ENCODE results near the gene PRSS27. TPM values are rescaled to one million over a fixed set of nuclear protein-coding genes. Genes with fewer than 3 reads are reported as not detected.

Gene PRSS27
- total and polyA plus RNA-seq, 2 of the 4 experiments (the other 2 are of a cell fraction): under 0.01 to 0.58 TPM

DNA sequence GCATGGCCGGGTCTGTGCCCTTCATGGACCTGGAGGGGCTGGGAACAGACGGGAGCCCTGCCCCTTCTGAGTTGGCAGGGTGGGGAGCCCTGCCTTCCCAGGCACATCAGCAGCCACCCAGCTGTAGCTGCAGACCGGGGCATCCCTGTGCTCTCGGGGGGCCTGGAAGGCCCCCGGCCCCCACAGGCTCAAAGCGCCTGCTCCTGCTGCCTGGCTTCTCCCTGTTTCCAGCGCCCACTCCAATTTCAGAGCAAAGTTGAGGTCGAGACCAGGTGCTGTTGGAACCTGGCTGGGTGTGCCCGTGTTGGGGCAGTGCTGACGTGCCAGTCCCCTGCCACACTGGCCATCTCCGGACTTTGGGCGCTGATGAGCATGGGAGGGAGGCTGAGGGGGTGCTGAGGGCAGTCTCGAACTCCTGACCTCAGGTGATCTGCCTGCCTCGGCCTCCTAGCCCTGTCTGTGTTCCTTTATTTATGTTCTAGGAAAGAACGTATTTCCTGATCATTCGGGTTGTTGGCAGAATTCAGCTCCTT, 4.9 kb upstream of the PRSS27 start:
- no peak overlapping the region for H3K14ac ChIP-seq (replicated peaks; ENCODE audit: low read depth, low read length)
- no TSS peak for BruUV-seq (replicated peaks)
- H2BK20ac ChIP-seq (ENCODE audit: low read depth, low read length): no peak overlapping the region
- WGBS, 2 experiments (ENCODE audit: extremely low coverage in 2 of 2, insufficient read length in 1 of 2): 50% methylated on average over 6 of the region's 16 CpGs; no CpG with 5 or more reads in 1 of the 2 experiments
- peaks cover 9% of the 10 kb centered on the region; the same call in 1 of the 2 replicates for H3K27me3 ChIP-seq (ENCODE audit: control insufficient read depth, insufficient read depth, low read length)
- H3K23ac ChIP-seq (ENCODE audit: low read depth, low read length): no peak overlapping the region
- no peak overlapping the region for H2AFZ ChIP-seq (replicated peaks; ENCODE audit: low read length, poor library complexity)
- H2AK9ac ChIP-seq (replicated peaks; ENCODE audit: low read depth, low read length, poor library complexity): no peak overlapping the region
- no peaks in the 10 kb centered on the region for H3K9me1 ChIP-seq (ENCODE audit: insufficient read depth, low read length)
- no peak overlapping the region for H4K5ac ChIP-seq (ENCODE audit: low read depth, low read length)
- DNase-seq (no peak), ATAC-seq (ENCODE audit: low read depth) (no peak)
- in situ Hi-C loops (cut with MboI; ENCODE audit: low sequenced_read_pairs) (no loop called here), intact Hi-C loops (cut with micrococcal nuclease) (no loop called here), dilution Hi-C loops (cut with HindIII; ENCODE audit: low sequenced_read_pairs, unreplicated experiment) (no loop called here)
- no peak overlapping the region for H3K56ac ChIP-seq (ENCODE audit: extremely low read depth, insufficient read depth, low read length)
- no peaks in the 10 kb centered on the region for H3K9me3 ChIP-seq (ENCODE audit: control insufficient read depth, insufficient read depth, low read length)
- H3K4ac ChIP-seq (ENCODE audit: low read depth, low read length): no peak overlapping the region
- no peak overlapping the region for H2BK5ac ChIP-seq (ENCODE audit: low read depth, low read length, poor library complexity, severe bottlenecking)
- H3K36me3 ChIP-seq (ENCODE audit: control insufficient read depth, insufficient read depth, low read length): no peaks in the 10 kb centered on the region
- H3K18ac ChIP-seq (ENCODE audit: low read depth, low read length): no peak overlapping the region
- ChIA-PET CTCF (no interaction called here), POLR2A (ENCODE audit: unreplicated experiment) (no interaction called here)
- H3K4me3 ChIP-seq (ENCODE audit: insufficient read depth, low read depth, low read length): no peak overlapping the region
- no peak overlapping the region for H3K9ac ChIP-seq (ENCODE audit: low read depth, low read length)
- no peak overlapping the region for H2BK120ac ChIP-seq (ENCODE audit: low read depth, low read length)
- no peaks in the 10 kb centered on the region for H3K79me1 ChIP-seq (ENCODE audit: low read depth in 1 of 2, low read length in 2 of 2)
- no peaks in the 10 kb centered on the region for H3K4me1 ChIP-seq (ENCODE audit: control insufficient read depth, insufficient read depth, low read length)
- TF ChIP-seq MXI1 (IDR thresholded peaks at IDR 0.05; ENCODE audit: borderline replicate concordance, low read depth, low read length): no peak
- no peak for TF ChIP-seq POLR2A (IDR thresholded peaks at IDR 0.05; ENCODE audit: low read depth, low read length)
- no peak for TF ChIP-seq RAD21 (IDR thresholded peaks at IDR 0.05; ENCODE audit: low read length)
- TF ChIP-seq, protein P1, sequence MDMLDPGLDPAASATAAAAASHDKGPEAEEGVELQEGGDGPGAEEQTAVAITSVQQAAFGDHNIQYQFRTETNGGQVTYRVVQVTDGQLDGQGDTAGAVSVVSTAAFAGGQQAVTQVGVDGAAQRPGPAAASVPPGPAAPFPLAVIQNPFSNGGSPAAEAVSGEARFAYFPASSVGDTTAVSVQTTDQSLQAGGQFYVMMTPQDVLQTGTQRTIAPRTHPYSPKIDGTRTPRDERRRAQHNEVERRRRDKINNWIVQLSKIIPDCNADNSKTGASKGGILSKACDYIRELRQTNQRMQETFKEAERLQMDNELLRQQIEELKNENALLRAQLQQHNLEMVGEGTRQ (IDR thresholded peaks at IDR 0.05; ENCODE audit: low read depth, low read length): no peak
- TF ChIP-seq FOS (IDR thresholded peaks at IDR 0.05; ENCODE audit: low read depth, low read length): no peak
- TF ChIP-seq BHLHE40 (IDR thresholded peaks at IDR 0.05; ENCODE audit: low read depth, low read length): no peak
- TF ChIP-seq CEBPB (IDR thresholded peaks at IDR 0.05; ENCODE audit: low read depth, low read length): no peak
- no peak for TF ChIP-seq NFE2L2 (IDR thresholded peaks at IDR 0.05; ENCODE audit: low read depth, low read length)
- no peak for TF ChIP-seq RCOR1 (IDR thresholded peaks at IDR 0.05; ENCODE audit: insufficient replicate concordance, low read length)
- no peak for TF ChIP-seq RFX5 (IDR thresholded peaks at IDR 0.05; ENCODE audit: low read depth, low read length)
- TF ChIP-seq SMC3 (IDR thresholded peaks at IDR 0.05; ENCODE audit: low read depth, low read length): no peak
- TF ChIP-seq MAZ (IDR thresholded peaks at IDR 0.05; ENCODE audit: borderline replicate concordance, low read depth, low read length): no peak
- TF ChIP-seq MAFK (IDR thresholded peaks at IDR 0.05; ENCODE audit: low read depth, low read length): no peak
- TF ChIP-seq CHD1 (IDR thresholded peaks at IDR 0.05; ENCODE audit: low read depth, low read length): no peak
- TF ChIP-seq CTCF (conservative IDR thresholded peaks at IDR 0.05; ENCODE audit: low read depth, low read length): no peak
- TF ChIP-seq, protein P2, sequence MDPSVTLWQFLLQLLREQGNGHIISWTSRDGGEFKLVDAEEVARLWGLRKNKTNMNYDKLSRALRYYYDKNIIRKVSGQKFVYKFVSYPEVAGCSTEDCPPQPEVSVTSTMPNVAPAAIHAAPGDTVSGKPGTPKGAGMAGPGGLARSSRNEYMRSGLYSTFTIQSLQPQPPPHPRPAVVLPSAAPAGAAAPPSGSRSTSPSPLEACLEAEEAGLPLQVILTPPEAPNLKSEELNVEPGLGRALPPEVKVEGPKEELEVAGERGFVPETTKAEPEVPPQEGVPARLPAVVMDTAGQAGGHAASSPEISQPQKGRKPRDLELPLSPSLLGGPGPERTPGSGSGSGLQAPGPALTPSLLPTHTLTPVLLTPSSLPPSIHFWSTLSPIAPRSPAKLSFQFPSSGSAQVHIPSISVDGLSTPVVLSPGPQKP (IDR thresholded peaks at IDR 0.05; ENCODE audit: borderline replicate concordance, low read depth, low read length): no peak
- H2BK15ac ChIP-seq (ENCODE audit: low read depth, low read length): no peak overlapping the region
- H3K27ac ChIP-seq (ENCODE audit: insufficient read depth, low read length): no peak overlapping the region
- H3K4me2 ChIP-seq (ENCODE audit: low read depth, low read length): no peak overlapping the region
- no peak overlapping the region for H4K91ac ChIP-seq (ENCODE audit: insufficient read depth, low read depth, low read length)
- no peaks in the 10 kb centered on the region for H4K20me1 ChIP-seq (ENCODE audit: insufficient read depth, low read length)
- no peak overlapping the region for H2AK5ac ChIP-seq (ENCODE audit: low read depth, low read length)
- H4K8ac ChIP-seq (ENCODE audit: low read depth in 2 of 2, low read length in 2 of 2): no peak overlapping the region
